Breast epithelium (tissue), 4 donors: ENCODE measurements around the gene STX18. TPM values are rescaled to one million over a fixed set of nuclear protein-coding genes. Genes with fewer than 3 reads are reported as not detected.
"Not testable (repeated sequence)": the region's sequence is repeated elsewhere in the genome, so short reads cannot be mapped to it uniquely, and the experiment has no call there.

Experiments used
- DNase-seq, 2 donors: peaks; one replicate each; pipeline ENCODE4 v3.0.0-alpha.2; 2019; ENCODE audit warnings: low spot score in 2 of 2
- H3K27ac ChIP-seq, 2 donors: fragments of 200-600 bp; sonication (generic) in 1 of 2; one replicate each; pipeline ENCODE4 v1.5.1; 2016 to 2019; ENCODE audit warnings: mild to moderate bottlenecking in 1 of 2
- H3K27me3 ChIP-seq, 2 donors: fragments of 200-600 bp; sonication (generic) in 1 of 2; one replicate each; pipeline versions ENCODE4 v1.5.1 to v1.6.0; 2017 to 2019; ENCODE audit warnings: control low read depth in 1 of 2, mild to moderate bottlenecking in 1 of 2
- H3K36me3 ChIP-seq: fragments of 200-600 bp; one replicate; pipeline ENCODE4 v1.5.1; 2019
- H3K4me1 ChIP-seq, 2 donors: fragments of 200-600 bp; sonication (generic); one replicate each; pipeline ENCODE4 v1.5.1; 2016 to 2019; ENCODE audit warnings: control low read depth in 1 of 2
- H3K4me3 ChIP-seq, 3 donors: fragments of 200-600 bp; sonication (generic); 1 replicate in 2 of 3; 2 replicates in 1 of 3; pipeline ENCODE4 v1.5.1; 2016 to 2019; ENCODE audit warnings: mild to moderate bottlenecking in 3 of 3, moderate library complexity in 2 of 3
- H3K9me3 ChIP-seq, 2 donors: fragments of 200-600 bp; sonication (generic) in 1 of 2; one replicate each; pipeline ENCODE4 v1.5.1; 2016 to 2019; ENCODE audit warnings: control low read depth in 1 of 2
- CTCF ChIP-seq, 3 donors: fragments of 450-650 bp; IDR thresholded peaks; one replicate each; pipeline ENCODE4 v1.5.1; 2016 to 2017; ENCODE audit warnings: antibody characterized with exemption in 3 of 3, mild to moderate bottlenecking in 3 of 3, moderate library complexity in 3 of 3
- POLR2A ChIP-seq: fragments of 450-650 bp; IDR thresholded peaks from one replicate; pipeline ENCODE4 v1.6.1; 2016; ENCODE audit warnings: antibody characterized with exemption, mild to moderate bottlenecking, moderate library complexity
- POLR2AphosphoS5 ChIP-seq, 3 donors: sonication (generic); formaldehyde crosslinking; IDR thresholded peaks; one replicate each; pipeline ENCODE4 v1.6.1; 2017; ENCODE audit warnings: antibody characterized with exemption in 3 of 3
- intact Hi-C: fragments of 100-400 bp; cut with DNase I; formaldehyde crosslinking; loops from one replicate; pipeline ENCODE4 v1.15.1; 2023; ENCODE audit warnings: low total_unique reads
- total RNA-seq, 3 donors: library from RNA; depleted of rRNA; stranded (reverse); fragments of >200 nt; gene quantifications; one replicate each; pipeline ENCODE4 v1.1.0, GENCODE V29; 2016

STX18 gene
- total RNA-seq, 3 donors from 2014 or later, result 32.2 to 36.3 (median 32.8) TPM

- no peaks in the 10 kb centered on the region for H3K9me3 ChIP-seq
- no peak overlapping the region for H3K27ac ChIP-seq
- TF ChIP-seq CTCF (IDR thresholded peaks at IDR 0.05) (no peak), POLR2AphosphoS5 (IDR thresholded peaks at IDR 0.05) (no peak), POLR2A (no peak)
- intact Hi-C loops, result no loop called here
- no peak overlapping the region for H3K4me3 ChIP-seq
- H3K36me3 ChIP-seq, result no peaks in the 10 kb centered on the region
- H3K4me1 ChIP-seq, result no peaks in the 10 kb centered on the region
- no peak for DNase-seq
- H3K27me3 ChIP-seq, result no peaks in the 10 kb centered on the region
These were observed 70.7 kb downstream of the STX18 start for GRCh38 chr4:4471195-4471594.

GRCh38 chr4:4470208-4470607 lies 71.6 kb downstream of the STX18 start:
- intact Hi-C loops, result no loop called here
- TF ChIP-seq POLR2A, result no peak
- TF ChIP-seq CTCF (IDR thresholded peaks at IDR 0.05), result no peak
- no peak for TF ChIP-seq POLR2AphosphoS5 (IDR thresholded peaks at IDR 0.05)
- no peaks in the 10 kb centered on the region for H3K36me3 ChIP-seq

GRCh38 chr4:4465238-4465637 lies 76.6 kb downstream of the STX18 start:
- H3K27ac ChIP-seq, intact Hi-C loops, H3K9me3 ChIP-seq, H3K27me3 ChIP-seq, H3K36me3 ChIP-seq, H3K4me1 ChIP-seq, H3K4me3 ChIP-seq, DNase-seq: not testable (repeated sequence)

More at GRCh38 chr4:4470208-4470607, 71.6 kb downstream of the STX18 start:
- Histone ChIP-seq H3K4me1 (no peaks in the 10 kb centered on the region), H3K27ac (no peak overlapping the region), H3K4me3 (no peak overlapping the region), H3K27me3 (no peaks in the 10 kb centered on the region), H3K9me3 (no peaks in the 10 kb centered on the region)
- no peak for DNase-seq

- Histone ChIP-seq H3K36me3 (no peaks in the 10 kb centered on the region), H3K4me1 (peaks cover 0 to 7% of the 10 kb centered on the region in 2 donors), H3K27ac (no peak overlapping the region), H3K9me3 (no peaks in the 10 kb centered on the region), H3K4me3 (no peak overlapping the region), H3K27me3 (no peaks in the 10 kb centered on the region)
- intact Hi-C loops, result no loop called here
- TF ChIP-seq CTCF (IDR thresholded peaks at IDR 0.05), result no peak
- no peak for TF ChIP-seq POLR2A
- TF ChIP-seq POLR2AphosphoS5 (IDR thresholded peaks at IDR 0.05), result no peak
- no peak for DNase-seq
These were observed 78.9 kb downstream of the STX18 start for GRCh38 chr4:4462970-4463369.

GRCh38 chr4:4461850-4462249 lies 80.0 kb downstream of the STX18 start:
- no peaks in the 10 kb centered on the region for H3K36me3 ChIP-seq
- no peaks in the 10 kb centered on the region for H3K9me3 ChIP-seq
- no peak for TF ChIP-seq POLR2A
- TF ChIP-seq POLR2AphosphoS5 (IDR thresholded peaks at IDR 0.05), result no peak
- no peak for TF ChIP-seq CTCF (IDR thresholded peaks at IDR 0.05)
- H3K4me3 ChIP-seq, result no peak overlapping the region
- intact Hi-C loops, result no loop called here
- H3K27me3 ChIP-seq, result no peaks in the 10 kb centered on the region
- peaks cover 0 to 7% of the 10 kb centered on the region in 2 donors for H3K4me1 ChIP-seq
- H3K27ac ChIP-seq, result no peak overlapping the region
- peak in 1 of 2 donors; percentile 19 for DNase-seq

- H3K4me3 ChIP-seq, result no peak overlapping the region
- no peaks in the 10 kb centered on the region for H3K36me3 ChIP-seq
- intact Hi-C loops, result no loop called here
- H3K9me3 ChIP-seq, result no peaks in the 10 kb centered on the region
- no peak overlapping the region for H3K27ac ChIP-seq
- H3K27me3 ChIP-seq, result no peaks in the 10 kb centered on the region
- peaks cover 0 to 7% of the 10 kb centered on the region in 2 donors for H3K4me1 ChIP-seq
- DNase-seq, result no peak
- TF ChIP-seq POLR2AphosphoS5 (IDR thresholded peaks at IDR 0.05), result no peak
- TF ChIP-seq CTCF (IDR thresholded peaks at IDR 0.05), result no peak
- no peak for TF ChIP-seq POLR2A
These were observed 80.7 kb downstream of the STX18 start for GRCh38 chr4:4461178-4461577.
